Globus pallidus (tissue), 1 donor: ENCODE results near the gene AIG1.

ENCODE experiments used
- DNase-seq: peaks from one replicate; pipeline ENCODE4 v3.0.0-alpha.2; 2015; ENCODE audit warnings: low spot score

The AIG1 gene

DNA sequence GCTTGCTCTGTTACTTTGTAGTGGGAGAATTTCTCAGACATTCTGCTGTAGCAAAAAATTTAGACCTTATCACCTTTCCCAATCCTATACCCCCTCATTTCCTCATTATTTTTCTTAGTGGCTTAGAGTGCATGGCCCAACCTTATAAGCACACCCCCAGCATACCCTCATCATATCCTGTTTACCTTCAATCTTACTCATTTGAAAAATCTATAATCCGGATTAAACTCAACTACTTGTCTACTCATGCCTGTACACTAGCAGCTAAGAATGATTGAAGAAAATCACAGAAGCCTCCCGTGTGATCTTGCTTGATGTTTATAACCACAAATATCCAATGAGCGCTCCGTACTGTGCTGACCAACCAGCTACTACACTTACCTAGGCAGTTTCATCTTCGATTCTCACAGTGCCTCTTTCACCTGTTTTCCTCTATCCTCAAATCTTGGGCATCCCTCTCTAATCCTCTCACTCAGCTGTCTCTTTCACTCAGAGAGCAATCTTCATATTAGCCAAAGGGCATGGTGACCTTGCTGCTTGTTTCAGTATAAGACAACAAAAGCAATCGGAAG is 36.6 kb downstream of the AIG1 start:
- DNase-seq, result no peak

DNA sequence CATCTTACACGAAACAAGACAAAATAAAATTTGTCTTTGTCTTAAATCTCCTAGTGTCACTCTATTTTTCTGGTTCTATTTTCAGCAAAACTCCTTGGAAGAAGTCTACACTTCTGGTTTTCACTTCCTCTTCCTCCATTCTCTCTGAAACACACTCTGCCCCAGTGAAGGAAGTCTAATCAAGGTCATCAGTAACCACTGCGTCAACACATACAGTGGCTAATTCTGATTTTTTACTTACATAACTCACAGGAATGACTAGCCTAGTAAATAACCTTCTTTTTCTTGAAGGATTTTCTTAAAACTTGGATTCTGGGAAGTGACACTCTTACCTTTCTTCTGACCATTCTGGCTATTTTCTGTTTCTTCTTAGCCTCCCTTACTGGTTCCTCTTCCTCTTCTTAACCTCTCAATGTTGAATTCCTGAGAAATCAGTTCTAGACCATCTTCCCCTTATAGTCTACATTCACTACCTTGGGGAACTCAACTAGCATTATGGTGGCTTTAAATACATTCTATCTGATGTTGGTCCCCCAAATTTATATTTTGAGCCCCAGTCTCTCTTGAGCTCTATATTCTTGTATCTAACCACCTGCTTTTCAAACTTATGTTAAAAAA is 37.5 kb downstream of the AIG1 start:
- DNase-seq, result peak; percentile 44

DNA sequence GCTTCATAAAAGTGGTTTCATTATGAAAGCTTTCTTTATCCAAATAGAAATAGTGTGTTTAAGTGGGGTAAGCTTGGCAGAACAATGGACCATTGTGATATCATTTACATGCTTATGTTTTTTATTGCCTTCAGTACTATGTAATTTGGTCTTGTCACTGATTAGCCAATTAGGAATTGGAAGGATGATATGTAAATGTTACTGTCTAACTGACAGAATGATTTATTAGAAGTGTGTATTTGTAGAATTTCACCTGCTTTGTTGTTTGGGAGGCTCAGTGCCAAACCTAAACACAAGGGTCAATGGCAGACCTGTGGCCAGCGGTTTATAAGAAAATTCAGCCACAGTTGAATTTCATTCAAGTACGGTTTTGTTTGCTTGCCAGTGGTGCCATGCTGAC is 39.0 kb downstream of the AIG1 start:
- DNase-seq, result peak; percentile 7

DNA sequence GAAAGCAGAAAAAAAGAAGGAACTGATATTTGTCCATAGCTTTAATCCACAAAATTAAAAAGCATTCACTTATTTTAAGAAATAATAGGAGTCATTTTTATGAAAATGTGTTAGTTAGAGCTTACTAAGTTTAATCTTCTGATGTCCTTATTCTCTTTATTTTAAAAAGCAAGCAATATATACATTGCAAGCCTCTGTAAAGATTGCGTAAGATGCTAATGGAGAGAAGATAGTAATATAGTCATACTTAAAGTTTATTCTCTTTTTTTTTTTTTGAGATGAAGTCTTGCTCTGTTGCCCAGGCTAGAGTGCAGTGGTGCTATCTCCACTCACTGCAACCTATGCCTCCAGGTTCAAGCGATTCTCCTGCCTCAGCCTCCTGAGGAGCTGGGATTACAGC is 39.7 kb downstream of the AIG1 start:
- DNase-seq, result no peak

DNA sequence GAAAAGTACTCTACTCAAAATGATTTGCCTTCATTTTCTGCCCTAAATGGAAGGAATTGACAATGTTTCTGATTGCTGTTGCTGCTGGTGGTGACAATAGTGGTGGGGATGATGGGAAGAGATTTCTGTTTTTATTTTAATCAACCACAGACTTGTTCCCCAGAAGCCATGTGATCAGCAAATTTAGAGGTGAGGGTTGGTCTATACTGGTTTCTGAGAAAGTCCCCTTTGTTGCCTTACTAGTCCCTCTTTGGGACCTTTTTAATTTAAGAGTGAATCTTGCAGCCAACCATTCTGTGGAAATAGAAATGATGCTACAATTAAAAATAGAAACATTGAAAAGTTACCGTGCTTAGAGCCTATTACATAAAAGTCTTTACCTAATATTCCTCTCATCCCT is 43.2 kb downstream of the AIG1 start:
- DNase-seq, result no peak

DNA sequence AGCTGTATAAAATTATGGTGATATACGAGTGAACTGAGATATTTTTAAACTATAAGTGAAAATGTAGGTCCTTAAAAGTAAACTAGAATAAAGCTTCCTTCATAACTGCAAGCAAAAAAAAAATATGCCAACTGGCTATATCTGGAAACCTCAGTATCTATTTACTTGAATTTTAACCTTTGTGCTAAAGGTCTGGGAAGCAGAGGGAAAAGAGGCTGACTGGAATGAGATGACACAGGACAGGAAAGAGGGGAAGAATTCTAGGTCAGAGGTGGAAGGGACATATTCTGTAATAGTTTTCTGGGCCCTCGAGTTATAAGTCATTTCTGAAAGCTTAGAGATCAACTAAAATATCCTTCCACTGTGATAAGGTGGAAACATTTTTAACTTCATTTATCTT is 46.8 kb downstream of the AIG1 start:
- no peak for DNase-seq

DNA sequence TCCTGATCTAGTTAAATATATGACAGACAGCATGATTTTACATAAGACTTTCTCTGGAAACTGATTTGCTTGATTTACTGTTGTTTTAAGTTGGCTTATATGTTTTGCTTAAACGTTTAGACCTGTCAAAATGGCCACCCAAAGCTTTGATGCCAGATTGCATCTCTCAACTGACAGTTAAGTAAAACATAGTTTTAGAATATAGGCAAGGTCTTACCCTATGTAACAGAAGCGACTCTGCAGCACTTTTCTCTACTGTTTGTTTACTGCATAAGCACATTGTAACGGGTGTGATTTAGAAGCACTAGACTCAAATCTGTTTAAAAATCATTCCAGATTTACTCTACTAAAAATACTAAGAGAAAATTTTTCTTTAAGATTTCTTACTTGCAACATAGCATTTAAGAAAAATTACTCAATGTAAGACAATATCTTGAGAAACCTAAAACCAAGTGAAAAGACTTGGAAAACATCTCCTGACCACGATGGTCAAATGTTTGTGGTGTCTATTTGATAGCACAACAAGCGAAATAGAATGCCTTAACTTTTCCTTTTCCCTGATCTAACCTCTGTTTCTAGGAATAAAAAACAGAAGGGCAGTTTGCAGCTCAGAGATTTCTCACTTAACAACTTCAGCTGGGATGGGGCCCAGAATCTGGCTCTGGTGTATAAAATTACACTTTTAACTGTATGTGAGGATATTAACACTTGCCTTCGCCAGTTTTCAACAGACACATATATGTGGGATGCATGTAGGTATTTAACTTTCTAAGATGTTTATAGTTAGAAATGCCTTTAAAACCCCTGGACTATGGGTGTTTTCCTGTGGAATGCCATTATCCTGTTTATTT is 47.4 kb downstream of the AIG1 start:
- no peak for DNase-seq

DNA sequence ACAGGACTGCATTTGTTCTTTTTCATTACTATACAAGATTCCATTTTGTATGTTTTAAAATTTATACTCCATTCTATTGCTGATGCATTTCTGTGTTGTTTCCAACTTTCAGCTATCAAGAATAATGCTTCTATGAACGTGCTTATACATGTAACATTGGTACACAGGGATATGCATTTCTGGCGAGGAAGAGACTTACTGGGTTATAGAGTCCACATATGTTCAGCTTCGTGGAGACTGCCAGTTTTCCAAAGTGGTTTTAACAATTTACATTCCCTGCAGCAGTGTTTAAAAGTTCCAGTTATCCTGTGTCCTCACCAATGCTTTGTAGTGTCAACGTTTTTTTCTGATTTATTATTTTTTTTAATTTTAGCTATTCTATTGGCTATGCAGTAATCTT is 48.5 kb downstream of the AIG1 start:
- DNase-seq, result no peak

DNA sequence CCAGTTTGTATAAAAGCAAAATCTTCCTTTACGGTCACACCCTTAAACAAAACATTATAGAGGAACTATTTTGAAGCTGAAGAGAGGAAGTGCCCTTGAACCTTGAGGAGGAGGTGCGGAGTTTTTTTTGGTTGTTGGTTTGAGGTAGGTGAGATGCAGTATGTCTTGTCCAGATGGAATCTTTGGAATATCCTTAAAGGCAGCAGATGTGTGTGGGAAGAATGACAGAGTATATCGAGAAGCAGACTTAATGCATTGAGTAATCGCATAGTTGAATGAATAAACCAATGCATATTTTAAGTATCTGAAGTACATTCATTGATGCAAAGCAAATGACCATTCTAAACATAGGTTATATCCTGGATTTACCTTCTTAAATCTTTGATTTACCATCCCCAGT is 49.9 kb downstream of the AIG1 start:
- no peak for DNase-seq

DNA sequence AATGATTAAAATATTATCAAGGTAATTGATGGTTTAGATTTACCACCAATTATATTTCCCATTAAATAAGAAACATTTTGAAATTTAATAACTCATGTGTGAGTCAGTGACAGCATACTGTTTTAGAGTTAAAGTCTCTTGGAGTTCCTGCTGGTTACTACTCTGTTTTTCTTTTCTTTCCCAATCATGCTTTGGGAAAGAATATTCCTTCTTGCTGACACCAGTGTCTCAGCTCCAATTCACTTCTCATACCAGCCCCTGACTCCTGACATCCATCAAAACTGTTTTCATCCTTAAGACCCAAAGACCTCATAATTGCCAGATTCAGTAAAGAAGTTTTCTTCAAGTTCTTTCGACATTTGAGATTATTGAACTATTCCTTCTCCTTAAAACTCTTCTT is 50.3 kb downstream of the AIG1 start:
- DNase-seq, result no peak

DNA sequence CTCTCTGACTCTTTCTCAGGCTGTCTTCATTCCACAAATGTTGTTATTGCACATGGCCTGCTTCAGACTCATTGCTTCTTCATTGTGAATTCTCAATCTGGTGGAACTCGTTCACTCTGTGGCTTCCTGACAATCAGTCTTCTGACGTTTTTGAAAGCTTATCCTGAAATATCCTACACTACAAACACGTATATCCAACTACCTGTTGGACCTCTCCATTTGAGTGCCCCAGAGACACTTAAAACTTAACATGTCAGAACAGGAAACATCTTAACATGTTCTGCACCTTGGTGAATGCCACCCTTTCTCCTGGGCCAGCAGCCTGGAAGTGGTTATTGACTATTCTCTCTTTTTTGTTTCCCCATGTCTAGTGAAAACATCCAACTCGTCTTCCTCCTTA is 50.8 kb downstream of the AIG1 start:
- DNase-seq, result no peak

DNA sequence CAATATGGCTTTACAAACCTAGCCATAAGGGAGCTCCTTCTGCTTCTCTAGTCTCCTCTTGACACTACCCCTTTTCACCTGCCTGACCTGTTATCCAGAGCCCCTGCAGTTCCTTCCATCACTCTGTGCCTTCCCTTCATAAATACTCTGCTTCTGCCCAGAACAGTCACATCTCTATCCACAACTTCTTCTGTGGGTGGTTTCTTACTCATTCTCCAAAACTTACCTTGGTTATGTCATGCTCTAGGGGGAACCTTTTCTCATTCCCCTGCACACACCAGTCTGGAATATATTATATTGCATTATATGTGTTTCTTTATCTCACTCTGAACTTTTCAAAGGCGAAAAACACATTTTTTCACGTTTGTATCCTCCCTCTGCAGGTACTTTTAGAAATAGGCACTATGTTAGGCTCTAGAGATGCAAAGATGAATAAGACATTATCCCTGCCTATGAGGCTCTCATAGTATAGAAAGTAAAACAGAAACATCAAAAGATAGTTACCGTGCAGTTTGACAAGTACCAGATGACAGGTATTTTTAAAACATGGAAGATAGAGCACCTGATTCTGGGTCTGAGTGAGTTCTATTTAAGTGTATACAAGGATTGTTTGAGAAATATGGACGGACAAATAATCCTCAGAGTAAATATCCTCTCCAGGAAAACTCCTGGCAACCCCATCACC is 51.5 kb downstream of the AIG1 start:
- no peak for DNase-seq

DNA sequence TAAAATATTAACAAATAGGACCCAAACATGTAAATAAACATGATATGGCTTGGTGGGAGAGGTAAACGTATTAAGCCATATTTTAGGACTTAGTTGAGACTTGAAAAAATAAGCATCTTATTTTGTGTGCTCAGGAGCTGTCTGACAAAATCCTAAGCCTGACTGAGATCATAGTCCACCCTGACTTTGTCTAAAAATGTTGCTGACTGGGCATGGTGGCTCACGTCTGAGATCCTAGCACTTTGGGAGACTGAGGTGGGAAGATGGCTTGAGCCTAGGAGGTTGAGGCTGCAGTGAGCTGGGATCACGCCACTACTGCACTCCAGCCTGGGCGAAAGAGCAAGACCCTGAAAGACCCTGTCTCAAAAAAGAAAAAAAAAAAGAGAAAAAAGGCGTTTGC is 52.1 kb downstream of the AIG1 start:
- DNase-seq, result no peak

DNA sequence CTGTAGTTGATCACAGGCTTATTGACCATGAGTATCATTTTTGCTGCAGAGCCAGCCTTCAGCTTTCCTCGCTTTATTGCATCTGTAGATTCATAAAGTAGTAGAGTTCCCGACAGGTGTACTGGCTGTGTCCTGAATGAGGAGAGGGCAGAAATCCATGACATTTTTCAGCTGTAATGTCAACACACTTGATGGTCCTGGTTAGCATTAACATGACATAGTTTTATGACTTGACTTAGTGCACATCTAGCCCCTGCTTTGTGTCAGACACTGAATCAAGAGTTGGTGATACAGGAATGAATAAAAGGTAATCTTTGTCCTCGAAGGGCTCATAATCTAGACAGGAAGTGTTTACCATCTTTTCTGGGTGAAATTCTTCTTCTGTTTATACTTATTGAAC is 55.0 kb downstream of the AIG1 start:
- DNase-seq, result no peak

DNA sequence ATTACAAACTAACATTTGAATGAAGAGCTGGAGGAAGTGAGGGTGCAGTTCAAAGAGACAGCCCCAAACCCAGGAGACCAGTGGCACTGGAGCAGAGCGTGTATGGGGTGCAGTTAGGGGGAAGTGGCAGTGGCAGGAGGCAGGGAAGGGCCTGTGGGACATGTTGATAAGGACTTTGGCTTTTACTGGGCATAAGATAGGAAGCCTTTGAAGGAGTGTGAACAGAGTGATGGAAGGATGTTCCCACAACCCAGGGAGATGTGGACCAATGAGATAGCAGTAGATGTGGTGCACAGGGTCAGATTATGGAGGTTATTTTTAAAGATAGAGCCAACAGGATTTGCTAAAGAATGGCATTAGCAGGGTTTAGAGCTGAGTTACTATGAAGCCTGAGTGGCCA is 56.4 kb downstream of the AIG1 start:
- no peak for DNase-seq

DNA sequence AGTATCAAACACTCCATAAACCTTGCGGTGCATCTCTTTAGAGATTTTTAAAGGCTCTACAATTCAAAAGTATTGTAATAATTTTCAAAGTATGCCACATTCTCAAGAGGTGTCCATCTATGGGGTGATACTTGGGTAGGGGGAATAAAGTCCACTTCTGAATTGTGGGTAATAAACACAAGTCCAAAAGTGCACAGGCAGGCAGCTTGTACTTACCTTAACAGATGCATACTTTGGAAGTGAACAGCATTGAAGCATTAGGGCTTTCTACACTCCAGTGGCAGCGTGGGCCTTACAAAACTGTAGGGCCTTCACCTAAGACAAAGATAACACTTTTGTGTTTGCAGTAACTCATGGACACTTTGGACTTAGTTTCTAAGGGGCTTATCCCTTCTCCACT is 58.6 kb downstream of the AIG1 start:
- DNase-seq, result no peak

DNA sequence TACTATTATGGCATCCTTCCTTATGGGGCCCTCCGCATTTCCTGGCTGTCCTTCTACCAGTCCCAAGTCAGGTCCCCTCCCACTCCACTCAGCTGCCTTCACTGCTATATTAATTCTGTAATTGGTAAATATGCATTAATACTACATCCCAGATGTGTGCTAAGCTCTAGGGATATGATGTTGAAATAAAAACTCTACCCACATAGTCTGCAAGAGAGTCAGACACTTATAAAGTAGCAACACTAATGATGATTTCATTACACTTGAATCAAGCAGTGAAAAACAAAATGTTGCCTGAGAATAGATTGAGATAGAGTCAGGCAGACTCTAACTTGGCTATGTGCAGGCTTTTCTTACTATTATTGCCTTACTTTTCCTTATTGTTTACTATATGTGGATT is 62.4 kb downstream of the AIG1 start:
- no peak for DNase-seq

DNA sequence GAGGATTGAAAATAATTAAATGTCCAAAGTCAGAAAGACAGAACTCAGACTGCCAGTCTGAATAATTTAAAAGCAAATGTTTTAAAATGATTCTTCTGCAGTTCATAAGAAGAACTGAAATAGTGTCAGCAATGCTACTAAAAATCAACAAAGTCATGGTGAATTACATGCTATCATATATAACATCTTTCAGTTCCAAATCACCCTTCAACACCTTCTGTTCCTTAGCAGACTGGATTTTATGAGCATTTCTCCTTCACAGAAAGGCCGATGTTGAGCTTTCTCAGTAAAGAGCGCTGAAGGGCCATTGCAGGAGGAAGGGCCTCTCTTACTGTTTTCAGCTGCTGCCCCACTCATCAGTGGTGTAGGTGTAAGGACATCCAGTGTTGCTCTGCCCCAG is 63.3 kb downstream of the AIG1 start:
- DNase-seq, result no peak

DNA sequence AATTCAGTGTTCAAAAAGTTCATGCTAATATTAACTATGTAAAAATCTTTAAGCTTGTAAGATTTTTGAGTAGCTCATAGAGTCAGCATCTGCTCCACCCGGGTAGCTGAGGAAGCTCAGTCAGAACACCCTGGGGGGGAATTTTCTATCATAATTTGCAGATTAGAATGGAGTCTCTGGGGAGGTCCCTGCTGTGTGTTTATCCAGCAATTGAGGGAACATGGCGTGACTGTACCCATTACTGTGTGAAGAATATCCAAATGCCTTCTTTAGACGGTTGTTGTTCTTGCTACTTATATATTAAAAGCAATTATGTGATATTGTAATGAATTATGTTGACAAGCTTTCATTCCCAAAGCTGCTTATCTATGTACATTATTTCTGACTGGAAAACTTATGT is 64.8 kb downstream of the AIG1 start:
- no peak for DNase-seq

DNA sequence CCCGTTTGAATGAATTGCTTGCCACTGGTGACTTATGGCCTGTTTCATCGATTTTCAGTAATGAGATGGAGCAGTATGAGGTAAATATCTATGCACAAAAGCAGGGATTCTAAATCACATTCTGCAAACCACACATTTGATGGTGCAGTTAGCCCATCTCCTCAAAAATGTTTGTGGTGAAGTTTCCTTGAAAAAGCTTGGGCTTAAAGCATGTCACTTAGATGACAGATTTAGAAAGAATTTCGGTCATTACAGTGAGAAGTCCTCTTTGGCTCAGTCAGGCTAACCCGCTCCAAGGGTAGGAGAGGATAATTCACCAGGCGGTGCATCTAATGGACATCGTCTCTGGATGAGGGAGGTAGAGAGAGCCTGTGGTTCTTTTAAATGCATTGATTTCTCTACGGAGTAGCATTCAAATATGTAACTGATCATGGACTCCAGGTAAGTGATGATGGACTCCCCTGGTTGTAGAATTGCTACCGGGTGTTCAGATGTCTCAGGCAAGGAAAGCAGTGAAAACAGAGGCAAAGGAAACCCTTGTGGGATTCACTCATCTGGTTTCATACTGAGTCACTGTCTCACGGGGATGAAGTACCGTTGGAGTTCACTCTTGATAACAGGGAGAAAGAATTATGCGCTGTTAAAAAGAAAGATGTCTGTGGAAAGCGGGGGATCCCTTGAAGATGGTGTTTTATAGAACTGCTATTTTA is 65.3 kb downstream of the AIG1 start:
- no peak for DNase-seq

DNA sequence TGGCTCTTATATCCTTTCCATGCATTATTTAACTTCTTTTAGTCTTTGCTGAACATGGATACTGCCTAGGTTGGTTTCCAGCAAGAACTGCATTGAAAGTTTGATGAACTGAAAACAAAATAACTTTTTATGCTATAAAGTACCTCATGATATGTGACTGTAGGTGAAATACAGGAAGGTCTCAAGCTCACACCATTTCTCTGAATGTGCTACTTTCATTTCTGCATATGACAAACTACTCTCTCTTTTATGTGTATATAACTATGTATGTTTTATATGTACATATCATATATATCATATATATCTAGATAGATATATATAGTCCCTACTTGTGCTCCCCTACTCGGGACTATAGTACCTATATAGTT is 65.9 kb downstream of the AIG1 start:
- no peak for DNase-seq

DNA sequence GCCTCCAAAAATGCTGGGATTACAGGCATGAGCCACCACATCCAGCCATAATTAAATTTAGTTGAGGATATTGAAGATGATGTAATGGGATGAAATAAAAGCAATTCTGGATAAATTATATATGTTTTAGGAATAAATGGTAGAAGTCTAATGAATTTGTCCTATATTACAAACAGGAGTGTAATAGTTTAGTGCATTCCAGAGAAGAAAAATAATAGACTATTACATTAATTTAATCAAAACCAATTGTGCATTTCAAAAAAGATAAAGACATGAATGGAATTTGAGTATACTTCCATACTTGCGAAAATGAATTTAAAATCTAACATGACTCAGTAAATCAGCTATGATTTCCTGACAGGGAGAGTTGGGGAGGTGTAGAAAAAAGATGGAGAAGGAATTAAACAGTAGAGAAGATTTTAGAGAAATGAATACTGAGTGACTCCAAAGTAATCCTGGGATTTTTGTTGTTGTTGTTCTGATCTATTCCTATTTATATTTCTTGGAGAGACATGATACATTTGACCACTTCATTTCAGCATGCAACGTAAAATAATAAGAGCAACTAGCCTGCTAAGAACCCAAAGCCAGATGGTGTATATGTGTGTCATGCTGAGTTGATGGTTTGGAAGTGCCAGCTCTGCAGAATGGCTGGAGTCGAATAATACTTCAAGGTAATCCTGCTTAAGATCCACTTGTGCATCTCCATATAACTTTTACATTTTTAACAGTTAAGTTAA is 67.4 kb downstream of the AIG1 start:
- no peak for DNase-seq
